ENCODE measurements around the gene MAT2A.
A peak's percentile ranks its signal among the peaks of the same experiment; 100 is the strongest.

DNA sequence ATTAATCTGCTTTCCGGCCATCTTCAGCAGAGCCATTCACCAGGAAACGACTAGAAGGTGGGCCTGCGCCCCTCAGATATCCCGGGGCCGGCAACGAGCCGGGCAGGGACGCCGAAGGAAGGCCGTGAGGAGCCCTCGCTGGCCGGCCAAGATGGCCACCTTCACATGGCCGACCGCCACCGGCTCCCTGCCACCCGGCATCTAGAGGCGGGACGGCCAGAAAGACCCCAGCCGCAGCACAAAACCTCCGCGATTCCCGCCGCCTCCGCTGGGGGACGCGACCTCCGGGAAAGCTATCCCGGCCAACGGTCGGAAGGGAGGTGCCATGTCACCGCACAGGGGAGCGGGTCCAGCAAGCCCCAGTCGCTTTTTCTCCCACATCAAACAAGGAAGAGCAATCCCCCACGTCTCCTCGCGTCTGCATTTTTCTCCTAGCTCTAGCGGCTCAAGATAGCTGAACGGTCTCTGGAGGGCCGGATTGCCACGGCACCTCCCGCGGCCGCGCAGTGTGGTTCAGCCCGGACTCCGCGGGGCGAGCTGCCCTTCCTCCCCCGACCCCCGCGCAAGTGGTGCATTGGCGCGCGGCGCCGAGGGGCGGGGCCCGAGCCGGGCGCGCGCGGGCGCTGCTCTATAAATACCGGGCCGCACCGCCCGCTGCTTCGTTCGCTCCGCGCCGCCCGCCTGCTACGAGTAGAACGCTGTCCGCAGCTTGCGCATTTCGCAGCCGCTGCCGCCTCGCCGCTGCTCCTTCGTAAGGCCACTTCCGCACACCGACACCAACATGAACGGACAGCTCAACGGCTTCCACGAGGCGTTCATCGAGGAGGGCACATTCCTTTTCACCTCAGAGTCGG, at the start of gene MAT2A:
- TF ChIP-seq SP1 (IDR thresholded peaks at IDR 0.05) = no peak
- no peak for TF ChIP-seq FOXK2 (IDR thresholded peaks at IDR 0.05)
- no peak for TF ChIP-seq SUZ12 (IDR thresholded peaks at IDR 0.05)
- TF ChIP-seq BHLHE40 (IDR thresholded peaks at IDR 0.05; ENCODE audit: borderline replicate concordance) = peak; percentile 80
- TF ChIP-seq ZNF384 (IDR thresholded peaks at IDR 0.05) = no peak
- TF ChIP-seq L3MBTL2 (conservative IDR thresholded peaks at IDR 0.05) = peak; percentile 80
- TF ChIP-seq LEF1 (IDR thresholded peaks at IDR 0.05; ENCODE audit: borderline replicate concordance) = peak; percentile 68; the same call in 1 of the 2 replicates
- no peak for TF ChIP-seq FOXA1 (IDR thresholded peaks at IDR 0.05)
- TF ChIP-seq HDGF (IDR thresholded peaks at IDR 0.05; ENCODE audit: borderline replicate concordance) = no peak
- no peak; the same call in 1 of the 2 replicates for TF ChIP-seq TARDBP (IDR thresholded peaks at IDR 0.05)
